Mucosa of descending colon (tissue), 3 donors: ENCODE results near the gene PPP6R2. TPM values are rescaled to one million over a fixed set of nuclear protein-coding genes. Genes with fewer than 3 reads are reported as not detected.

Experiments
- ATAC-seq: fragments of 200-7000 bp; cut with Tn5 transposase; one replicate; pipeline ENCODE4 v1.9.1; 2020; ENCODE audit warnings: mild to moderate bottlenecking, moderate library complexity
- DNase-seq, 3 donors: peaks; one replicate each; pipeline ENCODE4 v3.0.0-alpha.2; 2020
- H3K36me3 ChIP-seq: fragments of 200-600 bp; one replicate; pipeline ENCODE4 v1.8.0; 2021; ENCODE audit warnings: low read depth, mild to moderate bottlenecking
- H3K4me1 ChIP-seq: fragments of 200-600 bp; one replicate; pipeline ENCODE4 v1.8.0; 2021; ENCODE audit warnings: low read depth, mild to moderate bottlenecking
- H3K4me3 ChIP-seq: fragments of 200-600 bp; one replicate; pipeline ENCODE4 v1.8.0; 2021; ENCODE audit warnings: mild to moderate bottlenecking
- H3K9me3 ChIP-seq: fragments of 200-600 bp; one replicate; pipeline ENCODE4 v1.8.0; 2021; ENCODE audit warnings: mild to moderate bottlenecking
- CTCF ChIP-seq: fragments of 200-600 bp; IDR thresholded peaks from one replicate; pipeline ENCODE4 v1.8.0; 2022; ENCODE audit warnings: antibody characterized with exemption, mild to moderate bottlenecking
- intact Hi-C, 2 donors: fragments of 100-400 bp; cut with DNase I in 1 of 2; cut with micrococcal nuclease in 1 of 2; formaldehyde crosslinking; loops; one replicate each; pipeline versions ENCODE4 v1.11.0 to v1.11.1; 2022; cut with DNase I, micrococcal nuclease
- total RNA-seq, 3 donors: library from RNA; stranded (reverse); fragmentation: NEBNext Ultra II Directional in 2 of 3; extraction: Animal tissue kit (Norgen Biotek cat#: 25700) in 2 of 3; gene quantifications; one replicate each; pipeline versions ENCODE4 v1.2.1 to v1.2.4, GENCODE V29; 2021 to 2023
- donor health status: DM: no; HTN: no; CAD: no; lungs with moderate emphysema.
- donor health status: DM: no; HTN: no; CAD: no.
- donor health status: DM: no; HTN: yes; CAD: no.

The PPP6R2 gene
- total RNA-seq, 3 donors from 2014 or later, result 54.3 to 61.7 (median 58.8) TPM

- DNase-seq, result no peak
- intact Hi-C loops, result no loop called here
- ATAC-seq, result no peak
- Histone ChIP-seq H3K36me3 (peaks cover 6% of the 10 kb centered on the region), H3K4me3 (no peak overlapping the region), H3K4me1 (no peaks in the 10 kb centered on the region), H3K9me3 (no peaks in the 10 kb centered on the region)
- no peak for TF ChIP-seq CTCF
Observed at GRCh38 chr22:50456026-50456425, 112.9 kb downstream of the PPP6R2 start.

- intact Hi-C loops, result no loop called here
- ATAC-seq (peak; percentile 28), DNase-seq (no peak)
- no peak overlapping the region for H3K4me3 ChIP-seq
- peaks cover 6% of the 10 kb centered on the region for H3K36me3 ChIP-seq
- peaks cover 4% of the 10 kb centered on the region for H3K4me1 ChIP-seq
- no peak for TF ChIP-seq CTCF
- no peaks in the 10 kb centered on the region for H3K9me3 ChIP-seq
Observed at GRCh38 chr22:50456466-50457234, 113.5 kb downstream of the PPP6R2 start.

GRCh38 chr22:50459016-50459415 lies 115.9 kb downstream of the PPP6R2 start:
- peaks cover 4% of the 10 kb centered on the region for H3K4me1 ChIP-seq
- no peak for DNase-seq
- intact Hi-C loops, result no loop called here
- no peak overlapping the region for H3K4me3 ChIP-seq
- H3K36me3 ChIP-seq, result peaks cover 17% of the 10 kb centered on the region
- TF ChIP-seq CTCF, result no peak
- H3K9me3 ChIP-seq, result no peaks in the 10 kb centered on the region
- no peak for ATAC-seq

GRCh38 chr22:50459496-50460140 lies 116.5 kb downstream of the PPP6R2 start:
- DNase-seq (no peak), ATAC-seq (peak; percentile 11)
- intact Hi-C loops, result no loop called here
- no peak for TF ChIP-seq CTCF
- no peak overlapping the region for H3K4me3 ChIP-seq
- H3K4me1 ChIP-seq, result peaks cover 4% of the 10 kb centered on the region
- no peaks in the 10 kb centered on the region for H3K9me3 ChIP-seq
- H3K36me3 ChIP-seq, result peaks cover 22% of the 10 kb centered on the region

- no peaks in the 10 kb centered on the region for H3K9me3 ChIP-seq
- intact Hi-C loops, result no loop called here
- H3K4me1 ChIP-seq, result peaks cover 4% of the 10 kb centered on the region
- ATAC-seq, result peak; percentile 59
- H3K36me3 ChIP-seq, result peaks cover 21% of the 10 kb centered on the region
- H3K4me3 ChIP-seq, result no peak overlapping the region
- no peak for TF ChIP-seq CTCF
- DNase-seq, result peak in 2 of 3 donors; percentile 47 to 60
Observed at GRCh38 chr22:50460938-50461337, 117.8 kb downstream of the PPP6R2 start.
